ENCODE results near the gene PIK3CB.
"Not testable (repeated sequence)": the region's sequence is repeated elsewhere in the genome, so short reads cannot be mapped to it uniquely, and the experiment has no call there.

The PIK3CB gene

DNA sequence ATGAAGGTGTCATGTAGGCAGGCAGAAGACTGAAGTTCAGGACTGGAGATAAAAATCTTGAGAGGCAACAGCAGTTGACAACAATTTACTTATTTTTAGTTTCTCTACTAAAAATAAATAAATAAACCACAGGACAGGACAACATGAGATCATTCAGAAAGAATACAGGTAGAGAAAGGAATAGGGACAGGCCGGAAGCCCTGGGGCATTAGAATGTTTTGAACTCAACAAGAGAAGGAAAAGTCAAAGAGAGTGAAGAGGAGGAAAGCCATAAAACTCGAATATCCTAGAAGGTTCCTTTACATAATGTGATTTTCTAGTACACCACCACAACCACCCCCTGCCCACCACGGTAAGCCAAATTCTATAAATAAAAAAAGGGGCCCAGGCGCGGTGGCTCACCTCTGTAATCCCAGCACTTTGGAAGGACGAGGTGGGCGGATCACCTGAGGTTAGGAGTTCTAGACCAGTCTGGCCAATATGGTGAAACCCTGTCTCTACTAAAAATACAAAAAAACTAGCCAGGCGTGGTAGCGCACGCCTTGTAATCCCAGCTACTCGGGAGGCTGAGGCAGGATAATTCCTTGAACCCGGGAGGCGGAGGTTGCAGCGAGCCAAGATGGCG is 4.7 kb downstream of the PIK3CB start:
- POLR2A ChIA-PET (ENCODE audit: low non-redundant PET) = no interaction called here
- no peak for DNase-seq (ENCODE audit: low spot score)
- no peak for TF ChIP-seq CTCF (conservative IDR thresholded peaks at IDR 0.05; ENCODE audit: low read depth)
- peak overlapping the region; percentile 21; the same call in 1 of the 2 replicates for H3K27ac ChIP-seq
- CTCF ChIA-PET = interaction anchor here (0.6 kb wide), 1 partner anchor 224 kb away, joined by 7 read pairs; no protein-coding TSS in a partner anchor

DNA sequence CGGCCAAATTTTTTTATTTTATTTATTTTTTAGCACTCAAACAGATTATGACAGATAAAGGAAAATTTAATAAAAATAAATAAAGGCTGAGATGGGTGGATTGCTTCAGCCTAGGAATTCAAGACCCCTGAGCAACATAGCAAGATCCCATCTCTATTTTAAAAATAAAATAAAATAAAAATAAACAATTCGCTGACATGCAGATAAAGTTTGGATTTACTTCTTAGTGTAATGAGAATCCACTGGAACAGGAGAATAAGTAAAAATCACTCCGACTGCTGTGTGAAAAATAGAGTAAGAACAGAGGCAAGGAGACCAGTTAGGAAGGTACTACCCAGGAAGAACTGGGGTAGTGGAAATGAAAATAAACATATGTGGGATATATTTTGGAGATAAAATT is 5.6 kb downstream of the PIK3CB start:
- POLR2A ChIA-PET (ENCODE audit: low non-redundant PET) = no interaction called here
- no peak for DNase-seq (ENCODE audit: low spot score)
- TF ChIP-seq CTCF (conservative IDR thresholded peaks at IDR 0.05; ENCODE audit: low read depth) = no peak
- CTCF ChIA-PET = no interaction called here
- no peak overlapping the region for H3K27ac ChIP-seq

DNA sequence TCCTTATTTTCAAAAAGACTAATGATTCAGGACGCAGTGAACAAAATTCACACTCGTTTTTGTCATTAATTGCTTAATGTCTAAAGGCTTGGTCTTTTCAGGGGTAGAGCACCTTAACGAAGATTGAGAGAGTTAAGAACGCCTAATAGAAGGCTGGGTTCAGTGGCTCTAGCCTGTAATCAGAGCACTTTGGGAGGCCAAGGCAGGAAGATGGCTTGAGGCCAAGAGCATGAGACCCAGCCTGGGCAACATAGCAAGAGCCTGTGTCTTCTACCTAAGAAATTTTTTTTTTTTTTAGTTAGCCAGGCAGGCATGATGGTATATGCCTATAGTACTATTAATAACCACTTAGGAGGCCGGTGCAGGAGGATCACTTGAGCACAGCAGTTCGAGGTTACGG is 7.5 kb downstream of the PIK3CB start:
- no peak for DNase-seq (ENCODE audit: low spot score)
- ChIA-PET CTCF (no interaction called here), POLR2A (ENCODE audit: low non-redundant PET) (no interaction called here)
- no peak overlapping the region for H3K27ac ChIP-seq
- TF ChIP-seq CTCF (conservative IDR thresholded peaks at IDR 0.05; ENCODE audit: low read depth) = no peak

GRCh38 chr3:138825336-138825735 is 9.4 kb downstream of the PIK3CB start:
- DNase-seq (ENCODE audit: low spot score) = no peak
- ChIA-PET CTCF (no interaction called here), POLR2A (ENCODE audit: low non-redundant PET) (no interaction called here)

GRCh38 chr3:138824114-138824506 is 10.6 kb downstream of the PIK3CB start:
- no peak for TF ChIP-seq CTCF (conservative IDR thresholded peaks at IDR 0.05; ENCODE audit: low read depth)
- POLR2A ChIA-PET (ENCODE audit: low non-redundant PET) = no interaction called here
- CTCF ChIA-PET = interaction anchor here (0.5 to 1.0 kb wide), 2 partner anchors 26 to 28 kb away, joined by 3 to 7 read pairs; no protein-coding TSS in a partner anchor
- DNase-seq (ENCODE audit: low spot score) = no peak
- H3K27ac ChIP-seq = peak overlapping the region; percentile 40

More at GRCh38 chr3:138825336-138825735, 9.4 kb downstream of the PIK3CB start:
- no peak overlapping the region for H3K27ac ChIP-seq
- no peak for TF ChIP-seq CTCF (conservative IDR thresholded peaks at IDR 0.05; ENCODE audit: low read depth)

GRCh38 chr3:138820379-138820778 is 14.3 kb downstream of the PIK3CB start:
- DNase-seq (ENCODE audit: low spot score); POLR2A ChIA-PET (ENCODE audit: low non-redundant PET); H3K27ac ChIP-seq: not testable (repeated sequence)
- CTCF ChIA-PET = interaction anchor here (0.6 kb wide), 1 partner anchor 39 kb away, joined by 7 read pairs; no protein-coding TSS in a partner anchor

GRCh38 chr3:138818185-138818860 is 16.4 kb downstream of the PIK3CB start:
- CTCF ChIA-PET = interaction anchor here (0.6 kb wide), 1 partner anchor 97 kb away, joined by 3 read pairs; no protein-coding TSS in a partner anchor

More at GRCh38 chr3:138818185-138818860, 16.4 kb downstream of the PIK3CB start:
- POLR2A ChIA-PET (ENCODE audit: low non-redundant PET) = no interaction called here
- DNase-seq (ENCODE audit: low spot score) = no peak
- no peak for TF ChIP-seq CTCF (conservative IDR thresholded peaks at IDR 0.05; ENCODE audit: low read depth)
- H3K27ac ChIP-seq = no peak overlapping the region

All from RWPE1 (cell line).